Measurements from ENCODE around the gene HYOU1. TPM values are rescaled to one million over a fixed set of nuclear protein-coding genes. Genes with fewer than 3 reads are reported as not detected.

Gene HYOU1
- total RNA-seq, 1 donor from 2014 or later, result 122 TPM

DNA sequence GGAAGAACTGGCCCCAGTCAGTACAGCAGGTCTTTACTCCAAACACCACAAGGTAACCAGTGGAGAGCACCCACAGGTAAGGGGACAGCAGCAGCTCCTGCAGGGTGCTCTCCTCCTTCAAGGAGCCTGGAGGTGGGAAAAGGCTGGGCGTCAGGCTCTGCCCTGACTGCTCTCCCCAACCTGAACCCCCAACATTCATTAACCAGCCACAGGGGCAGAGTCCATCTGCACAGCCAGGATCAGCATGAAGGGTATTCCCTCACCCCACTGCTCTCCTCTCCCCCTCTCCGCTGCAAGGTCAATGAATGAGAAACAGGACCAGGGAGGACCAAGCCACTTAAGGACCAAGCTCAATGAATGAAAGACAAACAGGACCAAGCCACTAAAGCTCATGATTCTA is 30.0 kb downstream of the HYOU1 start:
- Mint-ChIP-seq H3K27ac (no peak overlapping the region), H3K27me3 (no peaks in the 10 kb centered on the region), H3K9me3 (no peaks in the 10 kb centered on the region), H3K4me3 (no peak overlapping the region), H3K36me3 (ENCODE audit: low read depth) (peaks cover 45% of the 10 kb centered on the region), H3K4me1 (peaks cover 17% of the 10 kb centered on the region)
- intact Hi-C loops (cut with micrococcal nuclease), result no loop called here
- no peak for ATAC-seq (ENCODE audit: low read depth)
- TF ChIP-seq, protein P1, sequence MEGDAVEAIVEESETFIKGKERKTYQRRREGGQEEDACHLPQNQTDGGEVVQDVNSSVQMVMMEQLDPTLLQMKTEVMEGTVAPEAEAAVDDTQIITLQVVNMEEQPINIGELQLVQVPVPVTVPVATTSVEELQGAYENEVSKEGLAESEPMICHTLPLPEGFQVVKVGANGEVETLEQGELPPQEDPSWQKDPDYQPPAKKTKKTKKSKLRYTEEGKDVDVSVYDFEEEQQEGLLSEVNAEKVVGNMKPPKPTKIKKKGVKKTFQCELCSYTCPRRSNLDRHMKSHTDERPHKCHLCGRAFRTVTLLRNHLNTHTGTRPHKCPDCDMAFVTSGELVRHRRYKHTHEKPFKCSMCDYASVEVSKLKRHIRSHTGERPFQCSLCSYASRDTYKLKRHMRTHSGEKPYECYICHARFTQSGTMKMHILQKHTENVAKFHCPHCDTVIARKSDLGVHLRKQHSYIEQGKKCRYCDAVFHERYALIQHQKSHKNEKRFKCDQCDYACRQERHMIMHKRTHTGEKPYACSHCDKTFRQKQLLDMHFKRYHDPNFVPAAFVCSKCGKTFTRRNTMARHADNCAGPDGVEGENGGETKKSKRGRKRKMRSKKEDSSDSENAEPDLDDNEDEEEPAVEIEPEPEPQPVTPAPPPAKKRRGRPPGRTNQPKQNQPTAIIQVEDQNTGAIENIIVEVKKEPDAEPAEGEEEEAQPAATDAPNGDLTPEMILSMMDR (IDR thresholded peaks at IDR 0.05), result no peak
- POLR2A ChIA-PET, result interaction anchor here (0.6 to 2.7 kb wide), 2 partner anchors 8 to 17 kb away, joined by 4 to 10 read pairs; partner anchors contain the start of genes RPS25 and TRAPPC4
- no peak for DNase-seq
- CTCF ChIA-PET, result no interaction called here

DNA sequence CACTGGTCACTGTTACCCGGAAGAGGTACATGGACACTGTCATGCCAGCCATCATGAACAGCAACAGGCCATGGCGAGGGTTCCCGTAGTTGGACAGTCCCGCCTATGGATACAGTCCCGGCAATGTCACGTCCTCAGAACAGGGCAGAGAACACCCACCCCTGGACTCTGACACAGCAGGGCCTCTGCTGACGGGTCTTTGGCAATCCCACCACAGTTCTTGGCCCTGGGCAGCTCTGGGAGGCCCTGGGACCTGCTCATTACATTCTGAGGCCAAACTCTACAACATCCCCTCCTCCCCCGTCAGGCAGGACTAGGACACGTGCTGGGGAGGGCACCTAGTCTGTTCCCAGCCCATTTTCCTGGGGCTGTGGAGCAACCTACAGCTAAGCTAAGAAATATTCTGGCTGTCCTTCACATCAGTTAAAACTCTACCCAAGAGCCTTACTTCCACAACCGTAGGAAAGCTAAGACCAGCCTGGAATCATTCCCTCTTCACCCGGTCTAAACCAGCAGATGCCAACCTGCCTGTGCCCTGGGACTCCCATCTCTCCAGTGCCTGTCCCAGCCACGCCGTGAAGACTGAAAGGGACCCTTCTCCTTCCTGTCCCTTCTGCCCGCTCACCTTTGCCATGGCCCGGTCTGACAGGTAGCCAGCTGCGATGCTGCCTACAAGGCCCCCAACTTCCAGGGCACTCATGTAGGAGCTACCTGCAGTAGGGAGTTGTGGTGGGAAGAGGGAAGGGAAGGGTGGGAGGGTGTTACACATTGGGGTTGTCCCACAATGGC is 30.8 kb downstream of the HYOU1 start:
- Mint-ChIP-seq H3K4me1 (peaks cover 17% of the 10 kb centered on the region), H3K27ac (no peak overlapping the region), H3K36me3 (ENCODE audit: low read depth) (peaks cover 53% of the 10 kb centered on the region), H3K9me3 (no peaks in the 10 kb centered on the region), H3K4me3 (no peak overlapping the region), H3K27me3 (no peaks in the 10 kb centered on the region)
- intact Hi-C loops (cut with micrococcal nuclease), result no loop called here
- ATAC-seq (ENCODE audit: low read depth) (no peak), DNase-seq (no peak)
- ChIA-PET POLR2A (no interaction called here), CTCF (no interaction called here)
- TF ChIP-seq, protein P1 (IDR thresholded peaks at IDR 0.05), result no peak

DNA sequence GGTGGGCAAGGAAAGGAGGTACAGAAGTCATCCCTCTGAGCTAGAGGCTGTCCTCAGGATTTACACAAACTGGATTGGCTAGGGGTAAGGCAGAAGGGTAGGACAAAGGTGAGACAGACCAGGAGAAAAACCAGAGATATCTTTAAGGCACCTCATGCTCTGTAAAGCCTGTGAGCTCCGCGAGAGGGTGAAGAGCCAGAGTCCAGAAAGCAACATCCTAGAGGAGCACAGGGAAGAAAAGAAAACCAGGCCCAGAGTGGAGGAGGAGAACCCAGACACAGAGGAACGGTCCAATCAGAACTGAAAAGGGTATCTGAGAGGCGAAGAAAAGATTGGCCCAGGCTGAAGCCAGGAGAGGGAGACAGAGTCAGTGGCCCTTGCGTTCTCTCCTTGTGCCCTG is 31.5 kb downstream of the HYOU1 start:
- Mint-ChIP-seq H3K27ac (no peak overlapping the region), H3K4me1 (peaks cover 18% of the 10 kb centered on the region), H3K4me3 (no peak overlapping the region), H3K27me3 (no peaks in the 10 kb centered on the region), H3K9me3 (no peaks in the 10 kb centered on the region), H3K36me3 (ENCODE audit: low read depth) (peaks cover 53% of the 10 kb centered on the region)
- intact Hi-C loops (cut with micrococcal nuclease), result no loop called here
- ATAC-seq (ENCODE audit: low read depth) (no peak), DNase-seq (no peak)
- ChIA-PET POLR2A (no interaction called here), CTCF (no interaction called here)
- TF ChIP-seq, protein P1 (IDR thresholded peaks at IDR 0.05), result no peak

DNA sequence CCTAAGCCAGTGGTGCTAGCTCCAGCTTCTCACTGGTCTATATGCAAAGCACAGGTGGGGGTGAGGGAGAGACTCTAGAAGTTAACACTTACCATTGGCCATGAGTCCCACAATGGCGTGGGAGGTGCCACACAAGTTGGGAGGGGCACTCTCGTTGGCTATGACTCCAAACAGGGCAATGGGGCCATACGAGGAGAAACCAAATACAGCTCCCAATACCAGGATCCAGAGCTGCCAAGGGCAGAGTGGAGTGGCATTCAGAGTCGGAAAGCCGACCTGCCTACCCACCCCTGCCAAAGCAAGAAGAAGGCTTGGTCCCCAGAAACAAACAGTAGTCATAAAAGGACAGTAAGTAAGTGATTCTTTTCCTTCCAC is 31.9 kb downstream of the HYOU1 start:
- ChIA-PET CTCF (interaction anchor here (0.5 kb wide), 1 partner anchor 156 kb away, joined by 3 read pairs; no protein-coding TSS in a partner anchor), POLR2A (no interaction called here)
- Mint-ChIP-seq H3K27me3 (no peaks in the 10 kb centered on the region), H3K9me3 (no peaks in the 10 kb centered on the region), H3K4me3 (no peak overlapping the region), H3K27ac (no peak overlapping the region), H3K4me1 (peaks cover 19% of the 10 kb centered on the region), H3K36me3 (ENCODE audit: low read depth) (peaks cover 54% of the 10 kb centered on the region)
- TF ChIP-seq, protein P1 (IDR thresholded peaks at IDR 0.05), result no peak
- DNase-seq (no peak), ATAC-seq (ENCODE audit: low read depth) (no peak)
- intact Hi-C loops (cut with micrococcal nuclease), result no loop called here

DNA sequence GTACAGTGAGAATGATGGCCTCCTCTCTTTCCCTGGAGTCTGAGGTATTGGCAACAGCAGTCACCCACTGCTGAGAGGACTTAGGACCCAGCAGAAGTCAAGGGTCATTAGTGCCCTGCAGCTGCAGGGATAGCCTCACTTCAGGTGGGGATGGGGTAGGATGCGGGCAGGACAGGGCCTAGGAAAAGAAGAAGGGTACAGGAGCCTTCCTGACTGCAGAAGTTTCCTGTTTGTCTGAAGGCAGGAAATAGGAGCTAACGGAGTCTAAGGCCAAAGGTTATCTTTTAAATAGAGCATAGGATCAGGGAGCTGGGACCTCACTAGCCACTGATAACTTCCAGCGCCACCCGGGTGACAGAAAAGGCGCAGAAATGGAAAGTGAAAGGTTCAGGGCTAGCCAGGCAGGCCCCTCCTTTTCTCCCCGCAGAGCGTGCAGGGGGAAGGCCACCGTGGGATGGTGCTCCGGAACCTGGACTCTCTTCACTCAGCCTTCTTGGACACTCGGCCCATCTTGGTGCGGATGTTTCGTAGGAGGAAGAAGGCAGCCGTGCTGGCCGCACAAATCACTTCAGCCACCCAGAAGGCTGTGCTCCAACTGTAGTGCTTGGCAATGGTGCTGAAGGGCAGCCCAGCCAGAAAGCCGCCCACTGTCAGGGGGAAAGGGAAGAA is 32.4 kb downstream of the HYOU1 start:
- ChIA-PET CTCF (interaction anchor here (0.5 to 1.2 kb wide), 2 partner anchors 8 to 156 kb away, joined by 3 read pairs; no protein-coding TSS in a partner anchor), POLR2A (interaction anchor here (0.6 kb wide), 1 partner anchor 22 kb away, joined by 3 read pairs; no protein-coding TSS in a partner anchor)
- TF ChIP-seq, protein P1 (IDR thresholded peaks at IDR 0.05), result no peak
- Mint-ChIP-seq H3K9me3 (no peaks in the 10 kb centered on the region), H3K36me3 (ENCODE audit: low read depth) (peaks cover 59% of the 10 kb centered on the region), H3K4me1 (peaks cover 19% of the 10 kb centered on the region), H3K4me3 (no peak overlapping the region), H3K27ac (no peak overlapping the region), H3K27me3 (no peaks in the 10 kb centered on the region)
- intact Hi-C loops (cut with micrococcal nuclease), result no loop called here
- no peak for DNase-seq
- ATAC-seq (ENCODE audit: low read depth), result no peak
